ENCODE data around the gene ARAP1.
A peak's percentile ranks its signal among the peaks of the same experiment; 100 is the strongest.

ARAP1 gene

GRCh38 chr11:72773291-72773690 is 21.1 kb upstream of the ARAP1 start:
- H3K27ac ChIP-seq: peak overlapping the region; percentile 42
- DNase-seq: peak; percentile 91
- in situ Hi-C loops (cut with HindIII; ENCODE audit: low pct_ligation_motif_present, low sequenced_read_pairs): no loop called here

GRCh38 chr11:72772059-72772458 is 19.9 kb upstream of the ARAP1 start:
- Histone ChIP-seq H3K4me3 (ENCODE audit: low read depth, low read length) (no peak overlapping the region), H3K27me3 (replicated peaks) (no peaks in the 10 kb centered on the region), H3K27ac (no peak overlapping the region), H3K36me3 (replicated peaks) (no peaks in the 10 kb centered on the region)
- DNase-seq: no peak
- TF ChIP-seq, protein P1, sequence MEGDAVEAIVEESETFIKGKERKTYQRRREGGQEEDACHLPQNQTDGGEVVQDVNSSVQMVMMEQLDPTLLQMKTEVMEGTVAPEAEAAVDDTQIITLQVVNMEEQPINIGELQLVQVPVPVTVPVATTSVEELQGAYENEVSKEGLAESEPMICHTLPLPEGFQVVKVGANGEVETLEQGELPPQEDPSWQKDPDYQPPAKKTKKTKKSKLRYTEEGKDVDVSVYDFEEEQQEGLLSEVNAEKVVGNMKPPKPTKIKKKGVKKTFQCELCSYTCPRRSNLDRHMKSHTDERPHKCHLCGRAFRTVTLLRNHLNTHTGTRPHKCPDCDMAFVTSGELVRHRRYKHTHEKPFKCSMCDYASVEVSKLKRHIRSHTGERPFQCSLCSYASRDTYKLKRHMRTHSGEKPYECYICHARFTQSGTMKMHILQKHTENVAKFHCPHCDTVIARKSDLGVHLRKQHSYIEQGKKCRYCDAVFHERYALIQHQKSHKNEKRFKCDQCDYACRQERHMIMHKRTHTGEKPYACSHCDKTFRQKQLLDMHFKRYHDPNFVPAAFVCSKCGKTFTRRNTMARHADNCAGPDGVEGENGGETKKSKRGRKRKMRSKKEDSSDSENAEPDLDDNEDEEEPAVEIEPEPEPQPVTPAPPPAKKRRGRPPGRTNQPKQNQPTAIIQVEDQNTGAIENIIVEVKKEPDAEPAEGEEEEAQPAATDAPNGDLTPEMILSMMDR (IDR thresholded peaks at IDR 0.05; ENCODE audit: low read depth, low read length, missing control alignments): no peak
- in situ Hi-C loops (cut with HindIII; ENCODE audit: low pct_ligation_motif_present, low sequenced_read_pairs): no loop called here

More at GRCh38 chr11:72773291-72773690, 21.1 kb upstream of the ARAP1 start:
- Histone ChIP-seq H3K27me3 (replicated peaks) (no peaks in the 10 kb centered on the region), H3K4me3 (ENCODE audit: low read depth, low read length) (no peak overlapping the region), H3K36me3 (replicated peaks) (no peaks in the 10 kb centered on the region)
- TF ChIP-seq, protein P1 (IDR thresholded peaks at IDR 0.05; ENCODE audit: low read depth, low read length, missing control alignments): no peak

DNA sequence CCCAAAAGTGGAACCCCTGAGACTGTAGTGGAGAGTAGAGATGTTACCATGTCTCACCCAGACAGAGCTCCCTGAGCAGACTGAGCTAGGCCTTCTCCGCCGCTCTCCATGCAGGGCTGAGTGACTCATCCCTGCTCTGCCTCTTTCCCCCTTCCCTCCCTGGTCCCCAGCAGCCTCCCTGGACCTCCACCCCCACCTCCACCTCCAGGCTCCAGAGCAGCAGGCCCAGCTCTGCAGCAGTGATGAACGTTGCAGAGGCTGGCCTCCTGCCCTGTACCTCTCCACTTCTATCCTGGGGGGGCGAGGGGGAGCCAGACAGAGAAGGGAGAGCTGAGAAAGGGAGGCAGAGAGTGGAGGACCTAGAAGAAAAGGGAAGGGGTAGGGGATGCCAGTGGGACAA is 19.3 kb upstream of the ARAP1 start:
- Histone ChIP-seq H3K27me3 (replicated peaks) (no peaks in the 10 kb centered on the region), H3K36me3 (replicated peaks) (no peaks in the 10 kb centered on the region), H3K27ac (no peak overlapping the region), H3K4me3 (ENCODE audit: low read depth, low read length) (no peak overlapping the region)
- TF ChIP-seq, protein P1 (IDR thresholded peaks at IDR 0.05; ENCODE audit: low read depth, low read length, missing control alignments): no peak
- peak; percentile 53 for DNase-seq
- in situ Hi-C loops (cut with HindIII; ENCODE audit: low pct_ligation_motif_present, low sequenced_read_pairs): no loop called here

- in situ Hi-C loops (cut with HindIII; ENCODE audit: low pct_ligation_motif_present, low sequenced_read_pairs): no loop called here
- Histone ChIP-seq H3K27ac (no peak overlapping the region), H3K27me3 (replicated peaks) (no peaks in the 10 kb centered on the region), H3K36me3 (replicated peaks) (no peaks in the 10 kb centered on the region), H3K4me3 (ENCODE audit: low read depth, low read length) (no peak overlapping the region)
- no peak for DNase-seq
- TF ChIP-seq, protein P1 (IDR thresholded peaks at IDR 0.05; ENCODE audit: low read depth, low read length, missing control alignments): no peak
Measured at GRCh38 chr11:72770799-72771198, 18.6 kb upstream of the ARAP1 start.

GRCh38 chr11:72769680-72770079 is 17.5 kb upstream of the ARAP1 start:
- TF ChIP-seq, protein P1 (IDR thresholded peaks at IDR 0.05; ENCODE audit: low read depth, low read length, missing control alignments): no peak
- Histone ChIP-seq H3K27ac (no peak overlapping the region), H3K36me3 (replicated peaks) (no peaks in the 10 kb centered on the region), H3K27me3 (replicated peaks) (no peaks in the 10 kb centered on the region), H3K4me3 (ENCODE audit: low read depth, low read length) (no peak overlapping the region)
- in situ Hi-C loops (cut with HindIII; ENCODE audit: low pct_ligation_motif_present, low sequenced_read_pairs): no loop called here
- DNase-seq: no peak

GRCh38 chr11:72768581-72768980 is 16.4 kb upstream of the ARAP1 start:
- Histone ChIP-seq H3K4me3 (ENCODE audit: low read depth, low read length) (no peak overlapping the region), H3K36me3 (replicated peaks) (no peaks in the 10 kb centered on the region), H3K27ac (no peak overlapping the region), H3K27me3 (replicated peaks) (no peaks in the 10 kb centered on the region)
- TF ChIP-seq, protein P1 (IDR thresholded peaks at IDR 0.05; ENCODE audit: low read depth, low read length, missing control alignments): no peak
- DNase-seq: no peak
- in situ Hi-C loops (cut with HindIII; ENCODE audit: low pct_ligation_motif_present, low sequenced_read_pairs): no loop called here
